ENCODE results near the gene SPATC1L. TPM values are rescaled to one million over a fixed set of nuclear protein-coding genes. Genes with fewer than 3 reads are reported as not detected.

SPATC1L gene
- total RNA-seq, 1 donor from 2014 or later, result 8.6 TPM

GRCh38 chr21:46217511-46218196 lies 33.4 kb upstream of the SPATC1L start:
- peaks cover 21% of the 10 kb centered on the region for H3K4me1 ChIP-seq
- ATAC-seq (no peak), DNase-seq (no peak)
- no peak for TF ChIP-seq CTCF (IDR thresholded peaks at IDR 0.05)
- peaks cover 77% of the 10 kb centered on the region for H3K36me3 ChIP-seq
- no peak overlapping the region for H3K4me3 ChIP-seq
- intact Hi-C loops (cut with DNase I), result no loop called here
- H3K9me3 ChIP-seq, result no peaks in the 10 kb centered on the region
- H3K27ac ChIP-seq, result no peak overlapping the region
- H3K27me3 ChIP-seq (ENCODE audit: low read depth), result no peaks in the 10 kb centered on the region

DNA sequence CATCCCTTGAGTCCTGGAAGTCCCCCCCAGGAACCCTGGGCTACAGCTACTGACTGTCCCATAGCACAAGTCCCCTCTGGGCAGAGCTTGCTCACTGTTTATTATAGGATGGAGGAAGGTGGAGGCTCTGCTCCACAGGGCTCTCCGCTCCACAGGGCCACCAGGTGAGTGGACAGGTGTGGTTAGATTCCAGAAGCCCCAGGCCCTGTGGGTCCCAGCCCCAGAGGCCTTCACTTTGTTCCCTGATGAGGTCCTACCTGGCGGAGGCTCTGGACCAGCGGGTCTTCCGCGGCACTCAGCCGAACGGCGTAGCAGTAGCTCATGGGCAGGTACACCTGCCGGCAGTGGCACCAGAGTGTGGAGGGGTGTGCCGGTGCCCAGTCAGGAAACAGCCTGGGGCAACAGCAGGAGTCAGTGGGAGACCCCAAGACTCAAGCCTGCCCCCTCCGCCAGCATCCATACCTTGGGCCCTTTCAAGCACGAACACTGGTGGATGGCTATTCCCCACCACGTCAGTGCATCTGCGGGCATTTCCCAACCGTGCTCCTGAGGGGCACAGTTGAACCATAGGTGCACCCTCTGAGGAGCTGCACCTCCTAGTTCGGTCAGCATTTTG lies 32.0 kb upstream of the SPATC1L start:
- H3K27me3 ChIP-seq (ENCODE audit: low read depth), result no peaks in the 10 kb centered on the region
- ATAC-seq (no peak), DNase-seq (no peak)
- H3K4me1 ChIP-seq, result peaks cover 12% of the 10 kb centered on the region
- no peak overlapping the region for H3K4me3 ChIP-seq
- H3K9me3 ChIP-seq, result no peaks in the 10 kb centered on the region
- peaks cover 77% of the 10 kb centered on the region for H3K36me3 ChIP-seq
- no peak for TF ChIP-seq CTCF (IDR thresholded peaks at IDR 0.05)
- intact Hi-C loops (cut with DNase I), result no loop called here
- no peak overlapping the region for H3K27ac ChIP-seq

DNA sequence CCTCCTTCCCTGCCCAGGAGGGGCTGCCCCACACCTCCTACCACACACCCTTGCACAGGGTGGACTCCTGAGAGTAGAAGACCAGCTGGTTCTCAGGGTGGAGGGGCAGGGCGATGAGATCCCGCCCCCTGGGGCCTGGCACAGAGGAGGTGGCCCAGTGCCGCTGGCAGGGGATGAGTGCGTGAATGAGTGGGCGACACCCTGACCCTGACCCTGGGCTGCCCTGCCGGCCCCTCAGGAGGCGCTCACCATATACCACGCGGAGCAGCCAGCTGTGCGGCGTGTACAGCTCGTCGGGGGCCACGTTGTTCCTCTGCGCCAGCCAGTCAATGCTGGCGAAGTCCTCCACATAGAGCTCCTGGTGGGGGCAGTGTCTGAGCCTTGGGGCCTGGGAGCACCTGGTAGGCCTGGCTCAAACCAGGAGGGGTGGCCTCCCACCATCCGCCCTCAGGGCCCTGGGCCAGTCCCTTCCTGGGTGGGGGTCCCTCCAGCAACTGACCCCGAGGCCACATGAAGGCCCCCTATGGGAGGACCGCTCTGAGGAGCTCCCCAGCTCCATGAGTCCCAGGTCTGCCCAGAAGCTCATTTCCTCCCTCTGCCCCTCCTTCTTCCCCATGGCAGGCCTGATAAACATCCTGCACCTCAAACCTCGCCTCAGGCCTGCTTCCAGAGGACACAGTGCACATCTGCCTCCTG lies 31.3 kb upstream of the SPATC1L start:
- no peak for TF ChIP-seq CTCF (IDR thresholded peaks at IDR 0.05)
- intact Hi-C loops (cut with DNase I), result no loop called here
- Histone ChIP-seq H3K27me3 (ENCODE audit: low read depth) (no peaks in the 10 kb centered on the region), H3K27ac (no peak overlapping the region), H3K36me3 (peaks cover 79% of the 10 kb centered on the region), H3K9me3 (no peaks in the 10 kb centered on the region), H3K4me3 (no peak overlapping the region), H3K4me1 (peaks cover 11% of the 10 kb centered on the region)
- ATAC-seq, result no peak
- no peak for DNase-seq

DNA sequence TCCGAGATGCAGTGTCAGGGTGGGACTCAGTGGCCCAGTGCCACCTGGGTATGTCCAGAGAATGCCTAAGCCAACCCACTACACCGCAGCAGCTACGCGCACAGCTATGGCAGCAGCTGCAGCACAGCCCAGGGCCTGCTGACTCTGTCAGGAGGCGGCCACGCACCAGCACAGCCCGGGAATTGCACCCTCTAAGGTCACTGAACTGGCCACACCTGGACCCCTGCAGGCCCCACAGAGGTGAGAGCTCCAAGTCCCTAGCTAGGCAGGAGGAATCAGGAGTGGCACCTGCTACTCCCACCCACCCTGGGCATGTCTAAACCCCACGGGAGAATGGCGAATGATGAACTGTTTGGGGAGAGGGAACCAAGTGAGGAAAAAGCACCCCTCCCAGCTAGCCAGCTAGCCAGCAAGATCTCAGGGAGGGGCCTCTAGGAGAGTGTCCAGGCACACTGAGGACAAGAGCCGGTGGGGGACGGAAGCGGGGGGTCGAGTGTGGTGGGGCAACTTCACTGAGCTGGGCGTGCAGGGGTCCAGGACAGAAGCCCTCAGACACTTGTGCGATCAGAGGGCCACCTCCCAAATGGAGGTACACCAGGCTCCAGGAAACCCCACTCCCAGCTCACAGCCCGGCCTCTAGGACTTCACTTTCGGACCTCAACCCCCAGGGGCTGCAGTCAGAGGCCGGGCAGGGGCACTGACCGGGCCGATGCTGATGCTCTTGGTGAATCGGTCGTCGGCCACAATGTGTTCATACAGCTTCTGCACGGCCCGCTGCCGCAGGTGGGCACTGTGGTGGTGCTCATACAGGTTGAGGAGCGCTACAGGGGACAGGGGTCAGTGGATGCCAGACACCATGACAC lies 30.4 kb upstream of the SPATC1L start:
- no peaks in the 10 kb centered on the region for H3K9me3 ChIP-seq
- H3K27ac ChIP-seq, result no peak overlapping the region
- intact Hi-C loops (cut with DNase I), result no loop called here
- no peaks in the 10 kb centered on the region for H3K27me3 ChIP-seq (ENCODE audit: low read depth)
- H3K4me1 ChIP-seq, result peaks cover 3% of the 10 kb centered on the region
- DNase-seq, result peak; percentile 28
- H3K36me3 ChIP-seq, result peaks cover 79% of the 10 kb centered on the region
- ATAC-seq, result no peak
- H3K4me3 ChIP-seq, result no peak overlapping the region
- TF ChIP-seq CTCF (IDR thresholded peaks at IDR 0.05), result no peak

GRCh38 chr21:46213620-46214286 lies 29.5 kb upstream of the SPATC1L start:
- H3K4me3 ChIP-seq, result no peak overlapping the region
- DNase-seq, result no peak
- no peak for ATAC-seq
- TF ChIP-seq CTCF (IDR thresholded peaks at IDR 0.05), result no peak
- H3K27ac ChIP-seq, result no peak overlapping the region
- no peaks in the 10 kb centered on the region for H3K9me3 ChIP-seq
- H3K36me3 ChIP-seq, result peaks cover 79% of the 10 kb centered on the region
- intact Hi-C loops (cut with DNase I), result no loop called here
- no peaks in the 10 kb centered on the region for H3K27me3 ChIP-seq (ENCODE audit: low read depth)
- peaks cover 3% of the 10 kb centered on the region for H3K4me1 ChIP-seq

All from lower lobe of right lung (tissue), 2 donors.